GM18505 (cell line): ENCODE measurements around the gene SNPH.
"Not testable (repeated sequence)": the region's sequence is repeated elsewhere in the genome, so short reads cannot be mapped to it uniquely, and the experiment has no call there.

Source experiments
- ATAC-seq: cut with Tn5 transposase; IDR thresholded peaks from one replicate; pipeline ENCODE4 v1.9.1; 2021; ENCODE audit not compliant: unreplicated experiment
- POLR2A ChIP-seq: IDR thresholded peaks from 4 replicates; pipeline ENCODE4 v1.6.1; 2011; ENCODE audit warnings: borderline replicate concordance; ENCODE audit not compliant: insufficient read depth, insufficient read length; ENCODE audit errors: extremely low read depth

The SNPH gene

DNA sequence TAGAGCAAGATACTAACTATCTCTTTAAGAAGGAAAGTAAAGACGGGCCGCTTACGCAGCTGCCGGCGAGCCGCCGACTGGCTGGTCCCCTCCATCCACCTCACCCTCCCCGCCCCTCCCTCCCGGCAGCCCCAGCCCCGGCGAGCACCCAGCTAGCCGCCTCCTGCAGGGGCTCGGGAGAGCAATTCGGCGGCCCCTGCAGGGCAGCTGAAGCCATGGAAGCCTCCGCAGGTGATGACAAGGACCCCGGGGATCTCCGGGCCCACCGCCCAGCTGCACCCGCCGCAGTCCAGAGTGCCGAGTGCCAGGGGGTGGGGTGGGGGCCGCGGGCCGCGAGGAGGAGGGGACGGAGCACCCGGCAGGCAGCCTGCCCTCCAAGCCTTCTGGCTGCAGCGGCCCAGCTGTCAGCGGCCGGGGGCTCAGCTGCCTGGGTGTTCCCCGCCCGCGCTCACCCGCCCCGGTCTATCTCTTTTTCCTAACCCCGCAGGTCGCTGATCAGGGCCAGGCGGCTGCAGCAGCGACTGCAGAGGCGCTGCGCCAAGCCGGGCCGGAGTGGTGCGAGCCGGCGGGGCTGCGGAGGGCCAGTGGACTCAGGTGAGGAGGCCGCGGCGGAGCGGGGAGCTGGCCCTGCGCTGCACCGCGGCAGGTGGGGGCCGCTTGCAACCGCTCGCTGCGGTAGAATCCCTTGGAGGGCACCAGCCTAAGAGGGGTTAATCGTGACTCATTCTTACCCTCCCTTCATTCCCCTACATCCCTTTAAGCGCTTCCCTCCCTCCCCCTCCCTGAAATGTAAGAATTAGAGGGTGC is at the start of gene SNPH:
TSS of gene SNPH (plus strand) at position 128 of the 807 bp plus-strand sequence. CDS start 29,946 bp downstream, outside the sequence.
- no peak for TF ChIP-seq POLR2A
- ATAC-seq: no peak

DNA sequence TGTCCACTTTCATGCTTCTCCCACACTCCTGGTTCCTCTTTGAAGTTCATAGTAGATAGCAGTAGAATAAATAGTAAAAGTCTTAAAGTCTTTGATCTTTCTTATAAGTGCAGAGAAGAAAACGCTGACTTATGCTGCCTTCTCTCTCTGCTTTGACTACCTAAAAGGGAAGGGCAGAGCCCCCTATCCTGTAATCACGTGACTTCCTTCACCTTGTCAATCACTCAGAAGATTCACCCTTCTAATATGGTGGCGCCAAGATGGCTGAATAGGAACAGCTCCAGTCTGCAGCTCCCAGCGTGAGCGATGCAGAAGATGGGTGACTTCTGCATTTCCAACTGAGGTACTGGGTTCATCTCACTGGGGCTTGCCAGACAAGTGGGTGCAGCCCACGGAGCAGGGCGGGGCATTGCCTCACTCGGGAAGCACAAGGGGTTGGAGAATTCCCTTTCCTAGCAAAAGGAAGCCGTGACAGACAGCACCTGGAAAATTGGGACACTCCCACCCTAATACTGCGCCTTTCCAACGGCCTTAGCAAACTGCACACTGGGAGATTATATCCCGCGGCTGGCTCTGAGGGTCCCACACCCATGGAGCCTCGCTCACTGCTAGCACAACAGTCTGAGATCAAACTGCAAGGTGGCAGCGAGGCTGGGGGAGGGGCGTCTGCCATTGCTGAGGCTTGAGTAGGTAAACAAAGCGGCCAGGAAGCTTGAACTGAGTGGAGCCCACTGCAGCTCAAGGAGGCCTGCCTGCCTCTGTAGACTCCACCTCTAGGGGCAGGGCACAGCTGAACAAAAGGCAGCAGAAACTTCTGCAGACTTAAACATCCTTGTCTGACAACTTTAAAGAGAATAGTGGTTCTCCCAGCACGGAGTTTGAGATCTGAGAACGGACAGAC is 49.3 kb upstream of the SNPH start:
- ATAC-seq: not testable (repeated sequence)

- not testable (repeated sequence) for ATAC-seq
These were observed 43.3 kb upstream of the SNPH start for GRCh38 chr20:1222750-1223149.

GRCh38 chr20:1224205-1224890 is 41.7 kb upstream of the SNPH start:
- TF ChIP-seq POLR2A: no peak
- ATAC-seq: no peak

- ATAC-seq: no peak
These were observed 40.8 kb upstream of the SNPH start for GRCh38 chr20:1225263-1225782.

GRCh38 chr20:1225783-1226654 is 40.1 kb upstream of the SNPH start, which contains the start of gene RAD21L1:
TSS of gene RAD21L1 (plus strand) at chr20:1226044. CDS start at chr20:1228454, 2,410 bp downstream.
- no peak for ATAC-seq
- no peak for TF ChIP-seq POLR2A

More at GRCh38 chr20:1225263-1225782, 40.8 kb upstream of the SNPH start:
- no peak for TF ChIP-seq POLR2A

DNA sequence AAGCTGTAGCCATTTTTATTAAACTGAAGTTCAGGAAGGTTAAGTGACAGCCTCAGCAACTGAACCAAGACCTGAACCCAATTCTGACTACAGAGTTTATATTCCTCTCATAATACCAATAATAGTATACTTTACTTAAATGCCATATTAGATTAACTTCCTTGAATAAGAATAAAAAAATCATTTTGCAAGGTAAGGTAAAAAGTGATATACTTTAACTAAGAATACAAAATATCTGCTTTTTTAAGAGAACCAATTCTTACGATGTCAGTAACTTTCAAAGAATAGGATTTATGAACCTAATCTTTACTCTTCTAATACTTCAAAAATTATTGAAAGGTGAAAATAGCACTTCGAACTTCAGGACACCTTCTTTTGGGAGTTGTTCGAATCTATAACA is 36.6 kb upstream of the SNPH start:
- no peak for ATAC-seq
- TF ChIP-seq POLR2A: no peak

- no peak for TF ChIP-seq POLR2A
- no peak for ATAC-seq
These were observed 33.6 kb upstream of the SNPH start for GRCh38 chr20:1232286-1233111.

- ATAC-seq: no peak
These were observed 25.5 kb upstream of the SNPH start for GRCh38 chr20:1240549-1240948.

DNA sequence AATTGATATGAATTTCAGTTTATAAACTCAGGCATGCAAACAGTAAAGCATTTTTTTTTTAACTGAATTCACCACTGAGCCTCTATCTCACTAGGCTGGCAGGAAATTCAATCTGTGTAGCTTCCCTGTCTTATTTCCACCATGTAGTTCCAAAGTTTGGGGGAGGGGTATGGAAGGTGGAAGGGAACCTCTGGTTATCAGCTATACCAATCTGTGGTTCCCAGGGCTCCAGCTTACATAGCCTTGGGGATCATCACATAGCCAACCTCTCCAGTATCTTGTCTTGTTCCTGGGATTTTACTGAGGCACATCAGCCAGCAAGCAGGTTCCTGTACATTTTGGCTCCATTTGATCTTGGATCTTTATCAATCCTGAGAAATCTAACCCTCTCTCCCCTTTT is 24.6 kb upstream of the SNPH start:
- no peak for ATAC-seq

More at GRCh38 chr20:1240549-1240948, 25.5 kb upstream of the SNPH start:
- TF ChIP-seq POLR2A: no peak

GRCh38 chr20:1242099-1242498 is 24.0 kb upstream of the SNPH start:
- ATAC-seq: no peak
- no peak for TF ChIP-seq POLR2A

More for the DNA sequence above, 24.6 kb upstream of the SNPH start:
- TF ChIP-seq POLR2A: no peak
